ENCODE measurements around the gene SMNDC1.
"Not testable (repeated sequence)": the region's sequence is repeated elsewhere in the genome, so short reads cannot be mapped to it uniquely, and the experiment has no call there.

SMNDC1 gene

DNA sequence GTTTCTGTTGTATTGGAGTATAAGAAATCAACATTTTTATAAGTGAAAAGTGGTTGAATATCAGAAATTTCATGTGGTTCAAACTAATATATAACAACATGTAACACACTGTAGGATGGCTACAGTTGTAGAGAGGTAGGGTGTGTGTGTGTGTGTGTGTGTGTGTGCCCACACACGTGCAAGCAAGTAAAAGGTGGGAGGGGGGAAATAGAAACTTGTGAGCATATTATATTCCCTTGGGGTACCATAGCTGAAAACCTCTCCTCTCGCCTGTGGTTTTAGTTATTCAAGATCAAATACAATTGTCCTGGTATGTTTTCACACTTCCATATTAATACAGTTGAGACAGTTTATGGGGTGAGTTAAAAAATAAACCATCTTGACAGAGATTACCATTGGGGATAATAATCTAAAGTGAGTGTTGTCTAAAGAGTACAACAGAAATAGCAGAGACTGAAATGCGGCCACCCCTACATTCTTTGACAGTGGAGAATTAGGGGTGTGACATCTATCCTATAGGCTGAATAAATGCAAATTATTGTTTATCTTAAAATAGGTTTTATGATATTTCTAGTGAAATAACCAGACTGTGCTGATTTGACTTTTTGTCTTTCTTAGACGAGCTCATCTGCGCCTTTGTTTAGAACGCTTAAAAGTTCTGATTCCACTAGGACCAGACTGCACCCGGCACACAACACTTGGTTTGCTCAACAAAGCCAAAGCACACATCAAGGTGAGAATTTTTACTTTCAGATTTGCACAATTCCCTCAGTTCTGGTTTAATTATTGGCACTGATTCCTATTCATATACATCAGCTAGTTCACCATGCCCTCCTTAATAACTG is 25.9 kb downstream of the SMNDC1 start:
- DNase-seq = no peak

DNA sequence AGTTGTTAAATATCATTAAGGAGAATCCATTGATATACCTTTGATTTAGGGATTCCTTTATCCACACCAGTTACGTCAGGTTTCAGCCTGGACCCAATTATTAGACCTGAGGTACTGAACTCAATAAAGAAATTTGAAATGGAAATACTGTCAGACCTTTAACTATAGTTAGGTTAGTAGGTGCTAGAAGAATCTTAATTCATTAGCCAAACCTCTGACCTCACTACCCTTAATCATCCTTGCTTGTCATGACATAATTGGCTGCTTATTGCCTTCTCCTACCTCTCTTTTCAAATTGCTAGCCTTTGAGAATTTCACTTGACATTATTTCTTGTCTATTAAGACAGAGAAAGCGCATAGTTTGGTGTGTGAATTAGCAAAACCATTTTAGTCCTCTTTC is 27.1 kb downstream of the SMNDC1 start:
- DNase-seq = no peak

DNA sequence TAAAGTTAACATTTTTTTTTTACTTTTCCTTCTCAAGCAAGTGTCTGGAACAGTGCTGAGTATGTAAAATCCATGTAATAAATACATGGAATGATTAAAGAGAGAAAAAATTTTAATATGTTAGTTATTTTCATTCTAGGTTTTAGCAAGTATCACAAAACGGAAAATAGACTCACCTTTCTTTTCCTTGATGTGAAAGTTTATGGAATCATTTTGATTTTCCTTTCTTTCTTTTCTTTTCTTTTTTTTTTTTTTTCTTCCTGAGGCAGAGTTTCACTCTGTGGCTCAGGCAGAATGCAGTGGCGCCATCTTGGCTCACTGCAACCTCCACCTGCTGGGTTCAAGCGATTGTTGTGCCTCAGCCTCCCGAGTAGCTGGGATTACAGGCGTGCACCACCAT is 28.1 kb downstream of the SMNDC1 start:
- no peak for DNase-seq

DNA sequence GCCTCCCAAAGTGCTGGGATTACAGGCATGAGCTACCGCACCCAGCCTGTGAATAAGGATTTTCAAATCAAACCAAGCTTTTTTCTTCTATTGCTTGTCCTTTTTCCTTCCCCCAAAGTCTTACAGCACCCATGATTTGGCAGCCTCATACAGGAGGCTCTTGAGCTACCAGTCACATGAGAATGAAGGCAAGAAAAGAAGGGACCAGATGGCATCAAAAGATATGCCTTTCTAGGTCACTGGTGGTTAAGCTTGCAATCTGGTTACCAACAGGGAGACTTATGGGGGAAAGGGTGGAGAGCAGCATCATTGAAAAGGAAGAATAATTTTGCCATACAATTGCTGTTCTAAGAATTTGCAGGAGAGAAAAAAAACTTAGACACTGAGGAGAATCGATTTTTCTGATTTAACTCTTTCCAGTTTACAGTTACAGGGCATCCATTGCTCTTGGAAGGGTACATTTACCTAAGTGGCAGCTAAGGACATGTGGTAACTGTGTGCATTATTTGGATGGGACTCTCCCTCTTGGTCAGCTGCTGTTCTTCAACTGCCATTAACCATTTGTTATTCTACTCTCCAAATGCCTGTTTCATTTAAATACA is 29.5 kb downstream of the SMNDC1 start:
- DNase-seq = no peak

DNA sequence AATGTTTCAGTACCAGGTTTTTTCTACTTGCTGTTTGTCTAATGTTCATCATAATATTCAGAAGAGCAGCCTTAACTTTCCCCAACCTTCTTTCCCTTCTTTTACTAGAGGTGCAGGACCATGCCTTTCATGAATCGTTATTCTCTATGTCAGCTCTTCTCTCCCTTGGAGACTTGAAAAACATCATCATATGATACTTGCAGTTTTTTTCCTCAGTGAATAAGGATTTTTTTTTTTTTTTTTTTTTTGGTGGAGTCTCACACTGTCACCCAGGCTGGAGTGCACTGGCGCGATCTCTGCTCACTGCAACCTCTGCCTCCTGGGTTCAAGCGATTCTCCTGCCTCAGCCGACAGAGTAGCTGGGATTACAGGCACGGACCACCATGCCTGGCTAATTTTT is 30.1 kb downstream of the SMNDC1 start:
- no peak for DNase-seq

DNA sequence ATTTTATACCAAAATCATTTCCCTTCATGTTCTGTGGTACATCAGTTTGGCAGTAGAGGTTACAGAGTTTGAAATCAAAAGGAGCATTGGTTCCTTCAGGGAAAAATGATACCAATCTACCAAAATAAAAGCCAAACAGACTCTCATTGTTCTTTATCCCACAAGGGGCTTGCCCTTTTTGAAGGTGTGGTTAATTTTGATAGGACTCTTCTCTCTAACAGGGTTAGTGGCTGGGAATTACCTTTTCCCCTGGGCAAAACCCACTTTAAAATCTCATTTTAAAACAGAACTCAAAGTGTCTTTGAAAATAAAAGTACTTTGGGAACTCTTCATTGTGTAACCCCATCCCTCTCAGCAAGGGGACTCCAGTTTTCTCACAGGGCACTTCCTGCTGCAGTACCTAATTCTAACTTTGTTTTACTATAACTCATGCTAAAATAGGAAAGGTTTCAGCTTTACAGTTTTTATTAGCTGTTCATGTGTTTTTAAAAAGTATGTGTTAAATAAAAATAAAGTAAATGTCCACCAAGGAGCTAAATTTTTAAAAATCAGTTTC is 30.6 kb downstream of the SMNDC1 start:
- no peak for DNase-seq

DNA sequence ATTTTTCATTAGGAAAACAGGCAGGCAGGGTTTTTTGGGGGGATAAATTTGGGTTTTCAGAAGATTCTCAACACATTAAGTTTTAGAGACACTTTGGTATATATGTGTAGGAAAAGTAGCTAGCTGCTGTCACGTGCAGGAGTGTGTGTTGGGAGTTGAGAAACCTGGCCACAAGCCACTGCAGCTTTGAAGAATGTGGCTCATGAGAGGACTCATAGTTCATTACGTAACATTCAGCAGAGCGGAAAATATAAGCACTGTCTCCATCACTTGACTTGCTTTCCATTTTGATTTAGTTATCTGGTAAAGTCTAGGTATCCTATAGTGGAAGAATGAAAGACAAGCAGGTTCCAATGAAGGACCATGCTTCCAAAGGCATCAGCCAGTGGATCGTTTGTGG is 31.2 kb downstream of the SMNDC1 start:
- DNase-seq = no peak

DNA sequence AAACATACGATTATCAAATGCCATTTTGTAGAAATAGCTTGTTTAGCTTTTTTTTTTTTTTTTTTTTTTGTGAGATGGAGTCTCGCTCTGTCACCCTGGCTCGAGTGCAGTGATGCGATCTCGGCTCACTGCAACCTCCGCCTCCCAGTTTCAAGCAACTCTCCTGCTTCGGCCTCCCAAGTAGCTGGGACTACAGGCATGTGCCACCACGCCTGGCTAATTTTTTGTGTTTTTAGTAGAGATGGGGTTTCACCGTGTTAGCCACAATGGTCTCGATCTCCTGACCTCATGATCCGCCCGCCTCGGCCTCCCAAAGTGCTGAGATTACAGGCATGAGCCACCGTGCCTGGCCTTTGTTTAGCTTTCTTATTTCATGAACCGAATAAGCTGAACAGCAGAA is 31.7 kb downstream of the SMNDC1 start:
- DNase-seq = not testable (repeated sequence)

DNA sequence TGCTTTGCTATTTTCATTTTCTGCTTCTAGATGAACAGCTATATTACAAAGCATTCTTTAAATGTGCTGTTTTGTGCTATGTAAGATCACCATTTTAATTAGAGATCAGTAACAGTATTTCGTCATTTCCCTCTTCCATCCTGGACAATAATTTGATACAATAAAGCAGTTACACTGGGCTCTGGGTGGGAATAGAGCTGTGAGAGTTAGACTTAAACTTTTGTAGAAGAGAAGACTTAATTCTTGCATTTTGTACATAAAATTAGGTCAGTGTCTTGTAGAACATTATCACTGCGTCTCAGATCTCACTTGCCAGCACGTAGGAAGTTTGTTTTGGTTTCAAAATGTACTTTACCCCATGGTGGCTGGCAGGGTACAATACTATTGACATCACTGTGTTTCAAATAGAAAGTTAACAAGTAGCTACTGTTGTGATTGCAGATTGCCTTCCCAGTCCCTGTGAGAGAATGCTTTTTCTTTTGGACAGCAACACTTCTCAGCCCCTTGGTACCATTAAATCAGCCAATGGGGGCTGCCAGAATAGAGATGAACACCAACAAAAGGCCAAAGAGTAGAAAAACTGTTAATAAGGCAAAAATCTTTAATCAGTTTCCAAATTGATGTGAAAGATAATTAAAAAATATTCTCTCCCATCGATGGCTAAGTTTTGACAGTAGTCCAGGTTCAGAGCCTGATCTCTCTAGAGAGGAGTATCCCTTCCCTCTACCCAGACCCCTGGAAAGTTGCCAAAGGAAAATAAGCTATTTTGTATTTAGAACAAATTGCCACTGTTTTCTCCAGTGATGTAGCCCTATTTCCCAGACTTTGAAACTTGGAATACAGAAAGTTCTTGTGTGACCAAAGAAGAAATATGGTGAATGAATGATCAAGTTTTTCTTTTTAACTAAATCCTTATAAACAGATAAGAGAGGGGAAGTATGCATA is 35.1 kb downstream of the SMNDC1 start:
- DNase-seq = no peak

DNA sequence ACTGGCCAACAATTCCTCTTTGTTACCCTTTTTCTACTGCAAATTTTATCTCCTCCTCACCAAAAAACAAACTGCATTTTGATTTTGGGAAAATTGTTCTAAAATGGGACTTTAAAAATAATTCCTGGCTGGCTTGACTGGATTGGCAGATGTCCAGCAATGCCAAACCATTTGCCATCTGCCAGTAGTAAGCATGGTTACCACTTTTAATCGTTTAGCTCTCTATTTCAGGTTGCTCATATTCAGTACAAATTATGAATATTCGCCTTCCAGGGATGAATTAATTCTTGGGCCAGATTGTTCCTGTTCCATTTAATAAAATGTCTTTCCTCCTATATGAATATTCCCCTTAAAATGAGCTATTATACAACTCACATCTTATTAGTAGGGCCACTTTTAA is 35.7 kb downstream of the SMNDC1 start:
- DNase-seq = no peak

DNA sequence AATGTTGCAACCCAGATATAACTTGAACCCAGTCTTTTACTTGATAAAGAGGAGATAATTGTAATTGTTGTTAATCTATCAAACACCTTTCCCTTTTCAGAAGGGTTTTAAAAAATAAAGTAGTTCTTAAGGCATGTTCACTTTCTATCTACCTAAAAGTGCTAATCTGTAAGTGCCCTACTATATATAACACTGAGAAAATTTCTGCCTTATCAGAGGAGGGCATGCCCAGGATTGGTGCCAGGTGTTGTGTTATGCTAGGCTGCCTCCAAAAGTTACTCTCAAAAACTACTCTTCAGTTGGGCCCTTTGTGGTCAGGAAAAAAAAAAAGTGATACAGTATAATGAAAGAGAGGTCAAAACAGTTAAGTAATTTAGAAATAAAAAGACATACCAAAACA is 36.3 kb downstream of the SMNDC1 start:
- DNase-seq = no peak

DNA sequence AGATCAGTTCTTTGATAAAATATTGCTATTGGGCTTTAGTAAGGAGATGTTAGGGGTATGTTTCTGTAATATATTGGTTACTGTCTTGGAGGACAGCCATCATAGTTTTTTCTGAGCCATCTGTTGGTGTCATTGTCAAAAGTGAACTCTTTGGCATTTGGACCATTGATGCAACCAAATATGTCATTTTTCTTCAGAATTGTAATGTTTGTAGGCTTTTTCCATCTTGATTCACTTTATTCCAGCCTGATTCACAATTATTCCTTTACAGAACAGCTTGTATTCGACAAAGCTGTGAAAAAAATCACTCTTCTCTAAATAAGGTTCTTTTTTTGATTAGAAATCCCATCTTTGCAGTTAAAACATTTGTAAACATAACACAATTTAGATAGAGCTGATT is 37.4 kb downstream of the SMNDC1 start:
- DNase-seq = no peak

DNA sequence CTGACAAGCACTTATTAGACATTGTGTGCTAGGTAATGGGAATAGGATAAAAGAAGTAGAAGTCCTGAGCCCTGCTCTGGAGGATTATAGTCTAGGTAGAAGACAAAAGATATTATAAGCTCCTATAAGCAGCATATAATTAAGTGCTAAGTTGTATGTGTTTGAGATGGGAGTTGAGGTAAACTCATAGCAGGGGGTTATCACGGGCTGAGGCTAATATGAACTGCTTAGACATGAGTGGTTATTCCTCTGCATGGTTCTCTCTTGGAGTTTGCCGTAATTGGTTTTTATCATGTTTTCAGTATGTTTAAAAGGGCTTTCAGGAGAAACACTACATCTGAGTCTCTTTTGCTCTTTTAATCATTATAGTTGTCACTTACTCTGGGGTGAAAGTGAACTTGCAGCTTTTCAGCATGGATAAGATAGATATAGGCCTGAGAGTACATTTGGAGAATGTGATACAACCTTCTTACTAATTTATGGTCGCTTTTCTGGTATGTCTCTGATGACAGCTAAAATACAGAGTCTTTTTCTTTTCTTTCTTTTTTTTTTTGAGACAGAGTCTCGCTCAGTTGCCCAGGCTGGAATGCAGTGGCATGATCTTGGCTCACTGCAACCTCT is 39.0 kb downstream of the SMNDC1 start:
- no peak for DNase-seq

DNA sequence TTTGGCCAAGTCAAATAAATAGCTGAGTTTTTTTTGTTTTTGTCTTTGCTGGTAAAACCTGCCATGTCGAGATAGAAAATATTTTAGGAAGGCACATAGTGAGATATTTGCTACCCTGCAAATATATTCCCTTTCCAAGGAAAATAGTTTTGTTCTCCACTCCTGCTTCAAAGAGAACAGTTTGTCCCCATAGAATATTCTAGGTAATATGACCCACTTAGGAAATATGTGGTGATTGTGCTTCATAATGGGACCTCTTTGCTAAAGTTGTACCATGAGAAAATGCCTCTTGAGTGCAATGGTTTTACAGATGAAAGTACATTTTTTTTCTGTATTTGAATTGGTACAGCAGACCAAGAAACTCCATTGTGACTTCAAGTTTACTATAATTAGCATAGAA is 41.6 kb downstream of the SMNDC1 start:
- DNase-seq = no peak

DNA sequence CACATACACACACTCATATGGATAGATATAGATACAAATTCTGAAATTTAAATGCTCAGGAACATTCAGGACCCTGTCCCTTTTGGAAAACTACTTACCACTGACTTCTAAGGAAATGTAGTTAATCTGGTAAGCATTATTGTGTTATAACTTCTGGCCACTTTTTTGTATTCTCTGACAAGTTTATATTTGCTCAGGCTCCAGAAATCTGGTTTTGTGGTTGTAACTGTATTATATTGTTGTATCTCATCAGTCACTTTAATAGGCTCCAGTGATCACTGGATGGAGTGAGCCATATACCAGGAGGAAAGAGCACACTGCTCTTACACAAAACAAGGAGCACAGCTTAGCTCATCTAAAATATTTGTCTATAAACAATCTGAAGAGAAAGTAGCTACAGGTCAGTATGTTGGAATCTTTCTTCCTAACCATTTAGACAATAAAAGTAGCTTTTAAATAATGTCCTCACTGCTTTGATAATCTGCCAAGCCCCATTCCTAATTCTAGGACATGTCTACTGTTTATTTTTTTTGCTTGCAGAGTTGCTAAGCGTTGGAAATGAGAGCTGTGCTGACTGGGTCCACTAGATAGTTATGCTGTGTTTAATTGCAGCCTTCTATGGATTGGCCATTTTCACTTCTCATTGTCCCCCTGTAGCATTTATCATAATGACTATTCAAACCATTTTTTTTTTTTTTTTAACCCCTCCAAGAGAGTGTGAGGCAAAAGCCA is 43.8 kb downstream of the SMNDC1 start:
- no peak for DNase-seq

DNA sequence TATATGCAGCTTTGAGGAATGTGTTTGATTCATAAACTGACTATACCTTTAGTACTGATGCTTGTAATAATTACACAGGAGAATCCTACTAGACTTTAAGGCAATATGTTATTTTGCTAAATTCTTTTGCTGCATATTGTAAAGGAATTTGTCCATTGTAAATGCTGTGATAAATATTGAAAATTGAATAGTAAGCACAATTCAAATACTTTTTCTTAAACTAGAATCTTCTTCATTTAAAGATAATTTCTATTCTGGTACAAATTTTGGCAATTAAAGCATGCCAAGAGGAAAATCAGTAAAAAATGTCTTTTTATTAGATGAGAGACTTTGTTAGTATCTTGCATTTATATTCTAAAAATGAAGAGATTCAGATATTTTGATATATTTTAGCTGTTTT is 45.4 kb downstream of the SMNDC1 start:
- no peak for DNase-seq

DNA sequence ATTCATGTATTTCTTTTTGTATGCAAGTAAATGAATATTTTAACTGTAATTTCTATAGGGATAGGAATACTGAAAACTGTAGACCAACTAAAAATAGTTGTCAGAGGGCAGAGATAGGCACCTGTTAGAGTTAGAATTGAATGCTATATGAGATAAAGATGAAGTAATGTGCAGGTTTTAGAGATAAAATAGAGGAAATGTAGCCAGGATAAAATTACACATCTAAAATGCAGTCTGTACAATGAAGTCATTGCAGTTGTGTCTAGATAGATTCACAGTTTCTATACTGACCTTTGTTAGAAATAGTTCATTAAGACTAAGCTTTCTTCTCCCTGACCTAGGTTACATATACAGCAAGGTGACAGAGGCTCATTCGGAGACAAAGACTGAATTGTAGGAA is 46.2 kb downstream of the SMNDC1 start:
- no peak for DNase-seq

DNA sequence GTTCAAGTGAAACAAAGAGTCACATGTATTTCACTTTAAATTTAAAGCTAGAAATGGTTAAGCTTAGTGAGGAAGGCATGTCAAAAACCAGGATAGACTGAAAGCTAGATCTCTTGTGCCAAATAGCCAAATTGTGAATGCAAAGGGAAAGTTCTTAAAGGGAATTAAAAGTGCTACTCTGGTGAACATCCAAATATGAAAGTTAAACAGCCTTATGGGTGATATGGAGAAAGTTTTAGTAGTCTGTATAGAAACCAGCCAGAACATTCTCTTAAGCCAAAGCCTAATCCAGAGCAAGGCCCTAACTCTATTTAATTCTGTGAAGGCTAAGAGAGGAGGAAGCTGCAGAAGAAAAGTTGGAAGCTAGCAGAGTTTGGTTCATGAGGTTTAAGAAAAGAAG is 50.3 kb downstream of the SMNDC1 start:
- no peak for DNase-seq

DNA sequence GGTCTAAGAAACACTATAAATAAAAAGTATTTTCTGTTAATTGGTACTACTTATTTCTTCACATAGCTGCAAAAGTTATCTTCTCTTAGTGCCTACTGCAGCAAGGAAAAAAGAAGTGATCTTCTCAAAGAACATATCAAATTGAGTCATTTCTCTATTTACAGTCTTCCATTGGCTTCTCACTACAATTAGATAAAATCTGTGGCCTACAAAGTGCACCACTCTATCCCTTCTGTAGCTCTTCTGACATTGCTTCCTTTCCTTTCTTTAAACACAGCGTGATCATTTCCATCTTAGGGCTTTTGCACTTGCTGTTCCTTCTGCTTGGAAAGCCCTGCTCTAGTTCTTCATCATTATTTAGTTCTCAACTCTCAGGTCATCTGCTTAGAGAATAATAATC is 52.6 kb downstream of the SMNDC1 start:
- no peak for DNase-seq

DNA sequence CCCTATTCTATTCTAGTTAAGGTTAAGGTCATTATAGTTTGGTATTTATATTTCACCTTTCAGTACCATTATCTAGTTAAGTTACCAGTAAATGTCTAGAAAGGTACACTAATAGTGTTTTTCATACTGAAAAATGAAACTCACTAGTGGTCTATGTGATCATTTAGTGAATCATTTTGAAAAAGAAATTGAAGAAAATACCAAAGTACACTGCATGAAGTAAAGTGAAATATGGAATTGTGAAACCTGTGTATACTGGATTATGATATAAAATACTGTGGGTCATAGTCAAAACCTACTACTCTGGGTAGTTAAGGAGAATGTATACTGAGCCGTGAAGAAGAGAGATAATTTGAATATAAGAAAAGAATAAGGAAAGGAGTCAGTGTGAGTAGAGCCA is 53.3 kb downstream of the SMNDC1 start:
- not testable (repeated sequence) for DNase-seq

DNA sequence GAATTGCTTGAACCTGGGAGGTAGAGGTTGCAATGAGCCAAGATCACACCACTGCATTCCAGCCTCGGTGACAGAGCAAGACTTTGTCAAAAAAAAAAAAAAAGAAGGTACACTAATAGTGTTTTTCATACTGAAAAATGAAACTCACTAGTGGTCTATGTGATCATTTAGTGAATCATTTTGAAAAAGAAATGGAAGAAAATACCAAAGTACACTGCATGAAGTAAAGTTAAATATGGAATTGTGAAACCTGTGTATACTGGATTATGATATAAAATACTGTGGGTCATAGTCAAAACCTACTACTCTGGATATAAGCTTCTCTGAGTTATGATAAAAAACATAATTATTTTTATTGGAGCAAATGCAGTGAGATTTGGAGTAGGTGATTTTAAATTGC is 55.2 kb downstream of the SMNDC1 start:
- not testable (repeated sequence) for DNase-seq

DNA sequence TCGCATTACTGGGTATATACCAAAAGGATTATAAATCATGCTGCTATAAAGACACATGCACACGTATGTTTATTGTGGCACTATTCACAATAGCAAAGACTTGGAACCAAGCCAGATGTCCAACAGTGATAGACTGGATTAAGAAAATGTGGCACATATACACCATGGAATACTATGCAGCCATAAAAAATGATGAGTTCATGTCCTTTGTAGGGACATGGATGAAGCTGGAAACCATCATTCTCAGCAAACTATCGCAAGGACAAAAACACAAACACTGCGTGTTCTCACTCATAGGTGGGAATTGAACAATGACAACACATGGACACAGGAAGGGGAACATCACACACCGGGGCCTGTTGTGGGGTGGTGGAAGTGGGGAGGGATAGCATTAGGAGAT is 56.9 kb downstream of the SMNDC1 start:
- not testable (repeated sequence) for DNase-seq

Data from activated effector memory CD4-positive, alpha-beta T cell treated with Interleukin-2 at 50 U/mL for 16 hours (primary cell).